ENCODE measurements around the gene FBXO40. TPM values are rescaled to one million over a fixed set of nuclear protein-coding genes. Genes with fewer than 3 reads are reported as not detected.

FBXO40 gene
- total RNA-seq, 1 experiment from 2014 or later, result not detected

DNA sequence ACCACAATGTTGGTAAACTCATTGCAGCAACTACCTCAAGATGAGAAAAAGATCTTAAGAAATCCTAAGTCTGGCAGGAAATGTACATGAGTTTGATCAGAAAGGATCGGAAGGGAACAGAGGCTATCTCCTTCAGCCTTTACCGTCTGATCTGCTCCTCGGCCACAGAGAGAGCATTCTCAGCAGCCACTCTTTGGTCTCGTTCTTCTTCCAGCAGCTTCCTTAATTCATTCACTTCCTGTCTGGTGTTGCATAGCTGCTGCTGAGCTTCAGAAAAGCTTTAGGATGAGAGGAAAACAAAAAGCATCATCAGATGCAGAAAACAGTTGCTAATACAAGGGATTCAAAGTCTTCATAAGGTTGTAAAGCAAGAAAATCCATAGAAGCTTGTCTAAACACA lies 74.2 kb downstream of the FBXO40 start:
- no peaks in the 10 kb centered on the region for H3K4me1 ChIP-seq (ENCODE audit: insufficient read depth, low read length, poor library complexity, severe bottlenecking)
- intact Hi-C loops (cut with micrococcal nuclease; ENCODE audit: unreplicated experiment), result no loop called here
- no peak for TF ChIP-seq EZH2 (IDR thresholded peaks at IDR 0.05; ENCODE audit: borderline replicate concordance, low read depth, low read length, poor library complexity, severe bottlenecking)
- TF ChIP-seq, protein P1, sequence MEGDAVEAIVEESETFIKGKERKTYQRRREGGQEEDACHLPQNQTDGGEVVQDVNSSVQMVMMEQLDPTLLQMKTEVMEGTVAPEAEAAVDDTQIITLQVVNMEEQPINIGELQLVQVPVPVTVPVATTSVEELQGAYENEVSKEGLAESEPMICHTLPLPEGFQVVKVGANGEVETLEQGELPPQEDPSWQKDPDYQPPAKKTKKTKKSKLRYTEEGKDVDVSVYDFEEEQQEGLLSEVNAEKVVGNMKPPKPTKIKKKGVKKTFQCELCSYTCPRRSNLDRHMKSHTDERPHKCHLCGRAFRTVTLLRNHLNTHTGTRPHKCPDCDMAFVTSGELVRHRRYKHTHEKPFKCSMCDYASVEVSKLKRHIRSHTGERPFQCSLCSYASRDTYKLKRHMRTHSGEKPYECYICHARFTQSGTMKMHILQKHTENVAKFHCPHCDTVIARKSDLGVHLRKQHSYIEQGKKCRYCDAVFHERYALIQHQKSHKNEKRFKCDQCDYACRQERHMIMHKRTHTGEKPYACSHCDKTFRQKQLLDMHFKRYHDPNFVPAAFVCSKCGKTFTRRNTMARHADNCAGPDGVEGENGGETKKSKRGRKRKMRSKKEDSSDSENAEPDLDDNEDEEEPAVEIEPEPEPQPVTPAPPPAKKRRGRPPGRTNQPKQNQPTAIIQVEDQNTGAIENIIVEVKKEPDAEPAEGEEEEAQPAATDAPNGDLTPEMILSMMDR (conservative IDR thresholded peaks at IDR 0.05; ENCODE audit: low read depth, low read length), result no peak
- POLR2A ChIA-PET (ENCODE audit: low non-redundant PET), result no interaction called here
- H3K27me3 ChIP-seq (replicated peaks; ENCODE audit: insufficient read depth, low read depth, low read length, poor library complexity), result no peaks in the 10 kb centered on the region
- H3K9me3 ChIP-seq (ENCODE audit: low read depth, low read length, poor library complexity, severe bottlenecking), result no peaks in the 10 kb centered on the region
- BruUV-seq (replicated peaks), result no TSS peak
- CTCF ChIA-PET, result no interaction called here
- H3K4me3 ChIP-seq (ENCODE audit: low read depth, low read length, poor library complexity, severe bottlenecking), result no peak overlapping the region
- H3K36me3 ChIP-seq (ENCODE audit: insufficient read depth, low read length, poor library complexity, severe bottlenecking), result peaks cover 9% of the 10 kb centered on the region
- H3K27ac ChIP-seq (ENCODE audit: low read depth, low read length, poor library complexity, severe bottlenecking), result no peak overlapping the region
- DNase-seq (ENCODE audit: low spot score), result no peak

DNA sequence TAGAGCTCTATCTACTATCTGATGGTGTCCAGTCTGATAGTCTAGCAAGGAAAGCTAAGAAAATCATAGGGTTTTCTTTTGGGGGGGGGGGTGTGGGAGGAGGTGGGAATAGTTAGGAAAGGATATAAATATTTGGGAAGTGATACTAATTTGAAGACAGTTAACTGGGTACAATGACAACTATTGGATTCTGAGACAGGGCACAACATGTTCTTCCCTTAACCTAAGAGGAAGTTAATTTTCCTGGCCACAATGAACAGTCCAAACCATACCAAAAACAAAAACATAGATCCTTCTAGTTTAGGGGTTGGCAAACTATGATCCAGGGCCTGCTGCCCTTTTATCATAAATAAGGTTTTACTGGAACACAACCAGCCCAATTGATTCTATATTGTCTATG lies 77.5 kb downstream of the FBXO40 start:
- no peak overlapping the region for H3K27ac ChIP-seq (ENCODE audit: low read depth, low read length, poor library complexity, severe bottlenecking)
- intact Hi-C loops (cut with micrococcal nuclease; ENCODE audit: unreplicated experiment), result no loop called here
- H3K36me3 ChIP-seq (ENCODE audit: insufficient read depth, low read length, poor library complexity, severe bottlenecking), result peaks cover 12% of the 10 kb centered on the region
- TF ChIP-seq, protein P1 (conservative IDR thresholded peaks at IDR 0.05; ENCODE audit: low read depth, low read length), result no peak
- TF ChIP-seq EZH2 (IDR thresholded peaks at IDR 0.05; ENCODE audit: borderline replicate concordance, low read depth, low read length, poor library complexity, severe bottlenecking), result no peak
- H3K4me1 ChIP-seq (ENCODE audit: insufficient read depth, low read length, poor library complexity, severe bottlenecking), result no peaks in the 10 kb centered on the region
- ChIA-PET CTCF (no interaction called here), POLR2A (ENCODE audit: low non-redundant PET) (interaction anchor here (0.7 kb wide), 1 partner anchor 8 kb away, joined by 5 read pairs; no protein-coding TSS in a partner anchor)
- no peak for DNase-seq (ENCODE audit: low spot score)
- no peaks in the 10 kb centered on the region for H3K9me3 ChIP-seq (ENCODE audit: low read depth, low read length, poor library complexity, severe bottlenecking)
- no peaks in the 10 kb centered on the region for H3K27me3 ChIP-seq (replicated peaks; ENCODE audit: insufficient read depth, low read depth, low read length, poor library complexity)
- H3K4me3 ChIP-seq (ENCODE audit: low read depth, low read length, poor library complexity, severe bottlenecking), result no peak overlapping the region
- no TSS peak for BruUV-seq (replicated peaks)

DNA sequence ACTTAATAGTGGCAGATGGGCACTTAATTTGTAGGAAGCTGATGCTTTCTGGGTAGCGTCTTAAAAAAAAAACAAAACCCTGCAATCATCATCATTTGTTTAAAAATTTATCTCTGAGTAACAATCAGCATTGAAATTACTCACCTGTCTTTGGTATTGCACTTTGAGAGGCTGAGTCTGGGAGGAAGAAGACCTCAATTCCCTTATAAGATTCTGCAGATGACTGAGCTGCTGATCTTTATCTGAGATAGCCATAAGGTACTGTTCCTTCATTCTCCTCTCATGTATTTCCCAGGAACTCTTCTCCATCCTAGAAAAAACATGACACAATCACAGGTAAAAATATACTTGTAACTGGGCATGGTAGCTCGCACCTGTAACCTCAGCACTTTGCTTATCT lies 84.0 kb downstream of the FBXO40 start:
- no peak overlapping the region for H3K27ac ChIP-seq (ENCODE audit: low read depth, low read length, poor library complexity, severe bottlenecking)
- no peak for DNase-seq (ENCODE audit: low spot score)
- CTCF ChIA-PET, result no interaction called here
- no TSS peak for BruUV-seq (replicated peaks)
- H3K9me3 ChIP-seq (ENCODE audit: low read depth, low read length, poor library complexity, severe bottlenecking), result no peaks in the 10 kb centered on the region
- H3K36me3 ChIP-seq (ENCODE audit: insufficient read depth, low read length, poor library complexity, severe bottlenecking), result peaks cover 21% of the 10 kb centered on the region
- POLR2A ChIA-PET (ENCODE audit: low non-redundant PET), result interaction anchor here (1.1 kb wide), 1 partner anchor 16 kb away, joined by 3 read pairs; the partner anchor contains the start of gene HCLS1
- intact Hi-C loops (cut with micrococcal nuclease; ENCODE audit: unreplicated experiment), result no loop called here
- TF ChIP-seq, protein P1 (conservative IDR thresholded peaks at IDR 0.05; ENCODE audit: low read depth, low read length), result no peak
- TF ChIP-seq EZH2 (IDR thresholded peaks at IDR 0.05; ENCODE audit: borderline replicate concordance, low read depth, low read length, poor library complexity, severe bottlenecking), result no peak
- no peaks in the 10 kb centered on the region for H3K27me3 ChIP-seq (replicated peaks; ENCODE audit: insufficient read depth, low read depth, low read length, poor library complexity)
- no peak overlapping the region for H3K4me3 ChIP-seq (ENCODE audit: low read depth, low read length, poor library complexity, severe bottlenecking)
- no peaks in the 10 kb centered on the region for H3K4me1 ChIP-seq (ENCODE audit: insufficient read depth, low read length, poor library complexity, severe bottlenecking)

Other genes with a start within 250 kb of the FBXO40 start
- gene POLQ, start 47.4 kb upstream of the FBXO40 start, total RNA-seq (2021), result 20.3 and 22.9 TPM in 2 replicates
- not detected in 2 replicates for gene ARGFX, start 25.4 kb upstream of the FBXO40 start, total RNA-seq (2021)
- 92.4 and 96.9 TPM in 2 replicates for gene HCLS1, start 67.5 kb downstream of the FBXO40 start, total RNA-seq (2021)
- gene GOLGB1, start 156.4 kb downstream of the FBXO40 start, total RNA-seq (2021), result 19.9 and 28.4 TPM in 2 replicates
- gene IQCB1, start 241.7 kb downstream of the FBXO40 start, total RNA-seq (2021), result 44.0 and 49.5 TPM in 2 replicates
- 12.4 and 13.1 TPM in 2 replicates for gene EAF2, start 241.8 kb downstream of the FBXO40 start, total RNA-seq (2021)